Tibial nerve (tissue), 3 donors: ENCODE measurements around the gene SPAG9.
"Not testable (repeated sequence)": the region's sequence is repeated elsewhere in the genome, so short reads cannot be mapped to it uniquely, and the experiment has no call there.

Source experiments
- POLR2A ChIP-seq, 2 donors: fragments of 450-650 bp; IDR thresholded peaks; one replicate each; pipeline ENCODE4 v1.6.1; 2017; ENCODE audit warnings: antibody characterized with exemption in 2 of 2, mild to moderate bottlenecking in 2 of 2, moderate library complexity in 2 of 2
- TF ChIP-seq, protein P1 (sequence below), 5 experiments: fragments of 200-600 bp in 3 of 5; fragments of 450-650 bp in 2 of 5; sonication (generic) in 3 of 5; IDR thresholded peaks; one replicate each; pipeline ENCODE4 v1.5.1; 2016 to 2019; ENCODE audit warnings: antibody characterized with exemption in 5 of 5, mild to moderate bottlenecking in 3 of 5, moderate library complexity in 2 of 5

- not testable (repeated sequence) for TF ChIP-seq POLR2A (IDR thresholded peaks at IDR 0.05)
- TF ChIP-seq, protein P1, sequence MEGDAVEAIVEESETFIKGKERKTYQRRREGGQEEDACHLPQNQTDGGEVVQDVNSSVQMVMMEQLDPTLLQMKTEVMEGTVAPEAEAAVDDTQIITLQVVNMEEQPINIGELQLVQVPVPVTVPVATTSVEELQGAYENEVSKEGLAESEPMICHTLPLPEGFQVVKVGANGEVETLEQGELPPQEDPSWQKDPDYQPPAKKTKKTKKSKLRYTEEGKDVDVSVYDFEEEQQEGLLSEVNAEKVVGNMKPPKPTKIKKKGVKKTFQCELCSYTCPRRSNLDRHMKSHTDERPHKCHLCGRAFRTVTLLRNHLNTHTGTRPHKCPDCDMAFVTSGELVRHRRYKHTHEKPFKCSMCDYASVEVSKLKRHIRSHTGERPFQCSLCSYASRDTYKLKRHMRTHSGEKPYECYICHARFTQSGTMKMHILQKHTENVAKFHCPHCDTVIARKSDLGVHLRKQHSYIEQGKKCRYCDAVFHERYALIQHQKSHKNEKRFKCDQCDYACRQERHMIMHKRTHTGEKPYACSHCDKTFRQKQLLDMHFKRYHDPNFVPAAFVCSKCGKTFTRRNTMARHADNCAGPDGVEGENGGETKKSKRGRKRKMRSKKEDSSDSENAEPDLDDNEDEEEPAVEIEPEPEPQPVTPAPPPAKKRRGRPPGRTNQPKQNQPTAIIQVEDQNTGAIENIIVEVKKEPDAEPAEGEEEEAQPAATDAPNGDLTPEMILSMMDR (IDR thresholded peaks at IDR 0.05): not testable (repeated sequence)
Measured at GRCh38 chr17:50941676-50942048, 179.0 kb downstream of the SPAG9 start.
